D721Med (cell line): ENCODE measurements around the gene MBD2.
"Not testable (repeated sequence)": the region's sequence is repeated elsewhere in the genome, so short reads cannot be mapped to it uniquely, and the experiment has no call there.

Experiments
- DNase-seq: peaks from one replicate; pipeline ENCODE4 v3.0.0; 2011; ENCODE audit warnings: low spot score; ENCODE audit not compliant: insufficient read length
- FAIRE-seq: peaks from 2 replicates; lab custom pipeline; 2011; peaks lifted over from hg19 to GRCh38; lab: Jason Lieb, UNC
- CTCF ChIP-seq: IDR thresholded peaks from 2 replicates; pipeline ENCODE4 v1.5.1; 2012; ENCODE audit warnings: mild to moderate bottlenecking, control low read depth; ENCODE audit not compliant: insufficient read depth; ENCODE audit errors: missing control alignments

Gene MBD2

GRCh38 chr18:54260396-54261072, 36.1 kb upstream of the MBD2 start:
- DNase-seq, result no peak

GRCh38 chr18:54257818-54258217, 33.3 kb upstream of the MBD2 start:
- not testable (repeated sequence) for DNase-seq, FAIRE-seq

More at GRCh38 chr18:54260396-54261072, 36.1 kb upstream of the MBD2 start:
- TF ChIP-seq CTCF, result no peak
- FAIRE-seq, result peak; percentile 97

- no peak for FAIRE-seq
- DNase-seq, result no peak
- no peak for TF ChIP-seq CTCF
Observed at GRCh38 chr18:54257015-54257414, 32.5 kb upstream of the MBD2 start.

- DNase-seq, result no peak
- no peak for TF ChIP-seq CTCF
- peak; percentile 98 for FAIRE-seq
Observed at GRCh38 chr18:54255141-54255540, 30.7 kb upstream of the MBD2 start.

GRCh38 chr18:54254265-54254758, 29.8 kb upstream of the MBD2 start:
- no peak for DNase-seq
- no peak for FAIRE-seq
- TF ChIP-seq CTCF, result no peak

GRCh38 chr18:54251606-54252390, 27.3 kb upstream of the MBD2 start:
- FAIRE-seq, result peak; percentile 83
- no peak for DNase-seq
- TF ChIP-seq CTCF, result no peak

- FAIRE-seq (no peak), DNase-seq (no peak)
- no peak for TF ChIP-seq CTCF
Observed at GRCh38 chr18:54250846-54251261, 26.4 kb upstream of the MBD2 start.
